NCI-H2171 (cell line): ENCODE data around the gene CCNY.
"Not testable (repeated sequence)": the region's sequence is repeated elsewhere in the genome, so short reads cannot be mapped to it uniquely, and the experiment has no call there.

Experiments used
- DNase-seq: peaks from one replicate; lab custom pipeline; 2025; lab: John Stamatoyannopoulos, UW

The CCNY gene

GRCh38 chr10:35334297-35334696 lies 2.0 kb upstream of the CCNY start:
- DNase-seq: no peak

GRCh38 chr10:35335133-35336083 lies 901 bp upstream of the CCNY start:
- DNase-seq: no peak

GRCh38 chr10:35336921-35337823 lies 863 bp downstream of the CCNY start:
- DNase-seq: peak; percentile 30

- no peak for DNase-seq
Observed at GRCh38 chr10:35339942-35340341, 3.6 kb downstream of the CCNY start.

- no peak for DNase-seq
Observed at GRCh38 chr10:35340975-35341374, 4.7 kb downstream of the CCNY start.

- DNase-seq: no peak
Observed at GRCh38 chr10:35341521-35341920, 5.2 kb downstream of the CCNY start.

GRCh38 chr10:35342183-35342753 lies 6.0 kb downstream of the CCNY start:
- no peak for DNase-seq

GRCh38 chr10:35343739-35344138 lies 7.4 kb downstream of the CCNY start:
- DNase-seq: no peak

- no peak for DNase-seq
Observed at GRCh38 chr10:35345383-35345742, 9.1 kb downstream of the CCNY start.

GRCh38 chr10:35346248-35346647 lies 9.9 kb downstream of the CCNY start:
- no peak for DNase-seq

- DNase-seq: no peak
Observed at GRCh38 chr10:35347121-35347562, 10.8 kb downstream of the CCNY start.

GRCh38 chr10:35347899-35348608 lies 11.7 kb downstream of the CCNY start:
- no peak for DNase-seq

GRCh38 chr10:35348609-35349388 lies 12.5 kb downstream of the CCNY start:
- no peak for DNase-seq

- no peak for DNase-seq
Observed at GRCh38 chr10:35349389-35349915, 13.1 kb downstream of the CCNY start.

- no peak for DNase-seq
Observed at GRCh38 chr10:35351021-35351420, 14.7 kb downstream of the CCNY start.

GRCh38 chr10:35352097-35352496 lies 15.8 kb downstream of the CCNY start:
- DNase-seq: no peak

GRCh38 chr10:35352512-35352911 lies 16.2 kb downstream of the CCNY start:
- DNase-seq: no peak

- no peak for DNase-seq
Observed at GRCh38 chr10:35353395-35353794, 17.1 kb downstream of the CCNY start.

GRCh38 chr10:35353805-35354204 lies 17.5 kb downstream of the CCNY start:
- DNase-seq: no peak

- not testable (repeated sequence) for DNase-seq
Observed at GRCh38 chr10:35354257-35354656, 17.9 kb downstream of the CCNY start.
